GM23338 (cell line): ENCODE results near the gene FNDC3A.

Experiments used
- CREB1 ChIP-seq: fragments of 250-450 bp; sonication (Bioruptor Pico); IDR thresholded peaks from 2 replicates; pipeline ENCODE4 v1.5.0; 2020; ENCODE audit warnings: low read depth, mild to moderate bottlenecking, moderate library complexity
- EZH2 ChIP-seq: fragments of 200-600 bp; sonication (generic); IDR thresholded peaks from one replicate; pipeline ENCODE4 v1.8.0; 2017; ENCODE audit warnings: antibody characterized with exemption, mild to moderate bottlenecking, low read depth; ENCODE audit not compliant: unreplicated experiment
- EZH2phosphoT487 ChIP-seq: fragments of 200-600 bp; sonication (generic); IDR thresholded peaks from one replicate; pipeline ENCODE4 v1.8.1; 2018; ENCODE audit warnings: antibody characterized with exemption; ENCODE audit not compliant: unreplicated experiment
- JUNB ChIP-seq: IDR thresholded peaks from one replicate; pipeline ENCODE4 v1.6.1; 2016; ENCODE audit warnings: antibody characterized with exemption; ENCODE audit not compliant: unreplicated experiment
- NANOG ChIP-seq: IDR thresholded peaks from 2 replicates; pipeline ENCODE4 v1.6.1; 2016; ENCODE audit warnings: antibody characterized with exemption, borderline replicate concordance
- POLR2AphosphoS5 ChIP-seq: IDR thresholded peaks from 2 replicates; pipeline ENCODE4 v1.6.1; 2016; ENCODE audit warnings: antibody characterized with exemption, low read depth
- STAT1 ChIP-seq: IDR thresholded peaks from one replicate; pipeline ENCODE4 v1.6.1; 2016; ENCODE audit warnings: antibody characterized with exemption; ENCODE audit not compliant: unreplicated experiment
- ZNF114 ChIP-seq: fragments of 250-450 bp; sonication (Bioruptor Pico); IDR thresholded peaks from 2 replicates; pipeline ENCODE4 v1.5.0; 2020; ENCODE audit warnings: mild to moderate bottlenecking, moderate library complexity
- ZNF331 ChIP-seq: fragments of 250-450 bp; sonication (Bioruptor Pico); IDR thresholded peaks from 2 replicates; pipeline ENCODE4 v1.5.0; 2020; ENCODE audit warnings: low read depth, mild to moderate bottlenecking, moderate library complexity
- TF ChIP-seq, protein P1 (sequence below), 2 experiments: fragments of 200-600 bp in 1 of 2; sonication (generic) in 1 of 2; conservative IDR thresholded peaks; 2 replicates each; pipeline versions ENCODE4 v1.5.1 to v1.6.1; 2016 to 2017; ENCODE audit warnings: antibody characterized with exemption in 2 of 2, low read depth in 2 of 2, mild to moderate bottlenecking in 2 of 2, moderate library complexity in 1 of 2
- TF ChIP-seq, protein P2 (sequence below): IDR thresholded peaks from one replicate; pipeline ENCODE4 v1.6.1; 2018; ENCODE audit warnings: antibody characterized with exemption; ENCODE audit not compliant: unreplicated experiment
- TF ChIP-seq, protein P3 (sequence below): fragments of 250-450 bp; sonication (Bioruptor Pico); IDR thresholded peaks from 2 replicates; pipeline ENCODE4 v1.5.0; 2020; ENCODE audit warnings: mild to moderate bottlenecking, moderate library complexity

DNA sequence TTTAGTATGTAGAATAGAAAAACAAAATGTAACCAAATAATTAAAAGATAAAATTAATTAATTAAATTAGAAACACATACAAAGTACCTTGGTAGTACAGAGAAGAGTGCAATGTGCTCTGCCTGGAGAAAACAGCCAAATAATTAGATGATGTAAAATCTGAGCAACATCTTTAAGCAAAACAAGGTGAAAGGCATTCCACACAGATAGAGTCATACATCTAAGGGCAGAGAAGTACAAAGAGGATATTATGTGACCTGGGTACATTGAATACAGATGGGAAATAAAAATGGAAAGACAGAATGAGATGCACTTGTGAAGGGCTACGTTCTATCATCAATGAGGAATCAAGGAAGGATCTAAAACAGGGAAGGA, 25.2 kb upstream of the FNDC3A start:
- no peak for TF ChIP-seq POLR2AphosphoS5
- TF ChIP-seq, protein P1, sequence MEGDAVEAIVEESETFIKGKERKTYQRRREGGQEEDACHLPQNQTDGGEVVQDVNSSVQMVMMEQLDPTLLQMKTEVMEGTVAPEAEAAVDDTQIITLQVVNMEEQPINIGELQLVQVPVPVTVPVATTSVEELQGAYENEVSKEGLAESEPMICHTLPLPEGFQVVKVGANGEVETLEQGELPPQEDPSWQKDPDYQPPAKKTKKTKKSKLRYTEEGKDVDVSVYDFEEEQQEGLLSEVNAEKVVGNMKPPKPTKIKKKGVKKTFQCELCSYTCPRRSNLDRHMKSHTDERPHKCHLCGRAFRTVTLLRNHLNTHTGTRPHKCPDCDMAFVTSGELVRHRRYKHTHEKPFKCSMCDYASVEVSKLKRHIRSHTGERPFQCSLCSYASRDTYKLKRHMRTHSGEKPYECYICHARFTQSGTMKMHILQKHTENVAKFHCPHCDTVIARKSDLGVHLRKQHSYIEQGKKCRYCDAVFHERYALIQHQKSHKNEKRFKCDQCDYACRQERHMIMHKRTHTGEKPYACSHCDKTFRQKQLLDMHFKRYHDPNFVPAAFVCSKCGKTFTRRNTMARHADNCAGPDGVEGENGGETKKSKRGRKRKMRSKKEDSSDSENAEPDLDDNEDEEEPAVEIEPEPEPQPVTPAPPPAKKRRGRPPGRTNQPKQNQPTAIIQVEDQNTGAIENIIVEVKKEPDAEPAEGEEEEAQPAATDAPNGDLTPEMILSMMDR (conservative IDR thresholded peaks at IDR 0.05; ENCODE audit: low read depth in 2 of 2), result no peak
- no peak for TF ChIP-seq EZH2phosphoT487
- TF ChIP-seq CREB1 (CRISPR knock-in tag), result no peak
- no peak for TF ChIP-seq EZH2
- TF ChIP-seq, protein P2, sequence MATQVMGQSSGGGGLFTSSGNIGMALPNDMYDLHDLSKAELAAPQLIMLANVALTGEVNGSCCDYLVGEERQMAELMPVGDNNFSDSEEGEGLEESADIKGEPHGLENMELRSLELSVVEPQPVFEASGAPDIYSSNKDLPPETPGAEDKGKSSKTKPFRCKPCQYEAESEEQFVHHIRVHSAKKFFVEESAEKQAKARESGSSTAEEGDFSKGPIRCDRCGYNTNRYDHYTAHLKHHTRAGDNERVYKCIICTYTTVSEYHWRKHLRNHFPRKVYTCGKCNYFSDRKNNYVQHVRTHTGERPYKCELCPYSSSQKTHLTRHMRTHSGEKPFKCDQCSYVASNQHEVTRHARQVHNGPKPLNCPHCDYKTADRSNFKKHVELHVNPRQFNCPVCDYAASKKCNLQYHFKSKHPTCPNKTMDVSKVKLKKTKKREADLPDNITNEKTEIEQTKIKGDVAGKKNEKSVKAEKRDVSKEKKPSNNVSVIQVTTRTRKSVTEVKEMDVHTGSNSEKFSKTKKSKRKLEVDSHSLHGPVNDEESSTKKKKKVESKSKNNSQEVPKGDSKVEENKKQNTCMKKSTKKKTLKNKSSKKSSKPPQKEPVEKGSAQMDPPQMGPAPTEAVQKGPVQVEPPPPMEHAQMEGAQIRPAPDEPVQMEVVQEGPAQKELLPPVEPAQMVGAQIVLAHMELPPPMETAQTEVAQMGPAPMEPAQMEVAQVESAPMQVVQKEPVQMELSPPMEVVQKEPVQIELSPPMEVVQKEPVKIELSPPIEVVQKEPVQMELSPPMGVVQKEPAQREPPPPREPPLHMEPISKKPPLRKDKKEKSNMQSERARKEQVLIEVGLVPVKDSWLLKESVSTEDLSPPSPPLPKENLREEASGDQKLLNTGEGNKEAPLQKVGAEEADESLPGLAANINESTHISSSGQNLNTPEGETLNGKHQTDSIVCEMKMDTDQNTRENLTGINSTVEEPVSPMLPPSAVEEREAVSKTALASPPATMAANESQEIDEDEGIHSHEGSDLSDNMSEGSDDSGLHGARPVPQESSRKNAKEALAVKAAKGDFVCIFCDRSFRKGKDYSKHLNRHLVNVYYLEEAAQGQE, result no peak
- TF ChIP-seq, protein P3, sequence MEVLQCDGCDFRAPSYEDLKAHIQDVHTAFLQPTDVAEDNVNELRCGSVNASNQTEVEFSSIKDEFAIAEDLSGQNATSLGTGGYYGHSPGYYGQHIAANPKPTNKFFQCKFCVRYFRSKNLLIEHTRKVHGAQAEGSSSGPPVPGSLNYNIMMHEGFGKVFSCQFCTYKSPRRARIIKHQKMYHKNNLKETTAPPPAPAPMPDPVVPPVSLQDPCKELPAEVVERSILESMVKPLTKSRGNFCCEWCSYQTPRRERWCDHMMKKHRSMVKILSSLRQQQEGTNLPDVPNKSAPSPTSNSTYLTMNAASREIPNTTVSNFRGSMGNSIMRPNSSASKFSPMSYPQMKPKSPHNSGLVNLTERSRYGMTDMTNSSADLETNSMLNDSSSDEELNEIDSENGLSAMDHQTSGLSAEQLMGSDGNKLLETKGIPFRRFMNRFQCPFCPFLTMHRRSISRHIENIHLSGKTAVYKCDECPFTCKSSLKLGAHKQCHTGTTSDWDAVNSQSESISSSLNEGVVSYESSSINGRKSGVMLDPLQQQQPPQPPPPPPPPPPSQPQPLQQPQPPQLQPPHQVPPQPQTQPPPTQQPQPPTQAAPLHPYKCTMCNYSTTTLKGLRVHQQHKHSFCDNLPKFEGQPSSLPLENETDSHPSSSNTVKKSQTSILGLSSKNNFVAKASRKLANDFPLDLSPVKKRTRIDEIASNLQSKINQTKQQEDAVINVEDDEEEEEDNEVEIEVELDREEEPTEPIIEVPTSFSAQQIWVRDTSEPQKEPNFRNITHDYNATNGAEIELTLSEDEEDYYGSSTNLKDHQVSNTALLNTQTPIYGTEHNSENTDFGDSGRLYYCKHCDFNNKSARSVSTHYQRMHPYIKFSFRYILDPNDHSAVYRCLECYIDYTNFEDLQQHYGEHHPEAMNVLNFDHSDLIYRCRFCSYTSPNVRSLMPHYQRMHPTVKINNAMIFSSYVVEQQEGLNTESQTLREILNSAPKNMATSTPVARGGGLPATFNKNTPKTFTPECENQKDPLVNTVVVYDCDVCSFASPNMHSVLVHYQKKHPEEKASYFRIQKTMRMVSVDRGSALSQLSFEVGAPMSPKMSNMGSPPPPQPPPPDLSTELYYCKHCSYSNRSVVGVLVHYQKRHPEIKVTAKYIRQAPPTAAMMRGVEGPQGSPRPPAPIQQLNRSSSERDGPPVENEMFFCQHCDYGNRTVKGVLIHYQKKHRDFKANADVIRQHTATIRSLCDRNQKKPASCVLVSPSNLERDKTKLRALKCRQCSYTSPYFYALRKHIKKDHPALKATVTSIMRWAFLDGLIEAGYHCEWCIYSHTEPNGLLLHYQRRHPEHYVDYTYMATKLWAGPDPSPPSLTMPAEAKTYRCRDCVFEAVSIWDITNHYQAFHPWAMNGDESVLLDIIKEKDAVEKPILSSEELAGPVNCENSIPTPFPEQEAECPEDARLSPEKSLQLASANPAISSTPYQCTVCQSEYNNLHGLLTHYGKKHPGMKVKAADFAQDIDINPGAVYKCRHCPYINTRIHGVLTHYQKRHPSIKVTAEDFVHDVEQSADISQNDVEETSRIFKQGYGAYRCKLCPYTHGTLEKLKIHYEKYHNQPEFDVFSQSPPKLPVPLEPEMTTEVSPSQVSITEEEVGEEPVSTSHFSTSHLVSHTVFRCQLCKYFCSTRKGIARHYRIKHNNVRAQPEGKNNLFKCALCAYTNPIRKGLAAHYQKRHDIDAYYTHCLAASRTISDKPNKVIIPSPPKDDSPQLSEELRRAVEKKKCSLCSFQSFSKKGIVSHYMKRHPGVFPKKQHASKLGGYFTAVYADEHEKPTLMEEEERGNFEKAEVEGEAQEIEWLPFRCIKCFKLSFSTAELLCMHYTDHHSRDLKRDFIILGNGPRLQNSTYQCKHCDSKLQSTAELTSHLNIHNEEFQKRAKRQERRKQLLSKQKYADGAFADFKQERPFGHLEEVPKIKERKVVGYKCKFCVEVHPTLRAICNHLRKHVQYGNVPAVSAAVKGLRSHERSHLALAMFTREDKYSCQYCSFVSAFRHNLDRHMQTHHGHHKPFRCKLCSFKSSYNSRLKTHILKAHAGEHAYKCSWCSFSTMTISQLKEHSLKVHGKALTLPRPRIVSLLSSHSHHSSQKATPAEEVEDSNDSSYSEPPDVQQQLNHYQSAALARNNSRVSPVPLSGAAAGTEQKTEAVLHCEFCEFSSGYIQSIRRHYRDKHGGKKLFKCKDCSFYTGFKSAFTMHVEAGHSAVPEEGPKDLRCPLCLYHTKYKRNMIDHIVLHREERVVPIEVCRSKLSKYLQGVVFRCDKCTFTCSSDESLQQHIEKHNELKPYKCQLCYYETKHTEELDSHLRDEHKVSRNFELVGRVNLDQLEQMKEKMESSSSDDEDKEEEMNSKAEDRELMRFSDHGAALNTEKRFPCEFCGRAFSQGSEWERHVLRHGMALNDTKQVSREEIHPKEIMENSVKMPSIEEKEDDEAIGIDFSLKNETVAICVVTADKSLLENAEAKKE (CRISPR knock-in tag), result no peak
- no peak for TF ChIP-seq JUNB
- TF ChIP-seq NANOG, result no peak
- no peak for TF ChIP-seq ZNF331 (CRISPR knock-in tag)
- TF ChIP-seq ZNF114, result no peak
- TF ChIP-seq STAT1, result no peak
